ENCODE data around the gene CLEC4M.

- TF ChIP-seq, protein P1, sequence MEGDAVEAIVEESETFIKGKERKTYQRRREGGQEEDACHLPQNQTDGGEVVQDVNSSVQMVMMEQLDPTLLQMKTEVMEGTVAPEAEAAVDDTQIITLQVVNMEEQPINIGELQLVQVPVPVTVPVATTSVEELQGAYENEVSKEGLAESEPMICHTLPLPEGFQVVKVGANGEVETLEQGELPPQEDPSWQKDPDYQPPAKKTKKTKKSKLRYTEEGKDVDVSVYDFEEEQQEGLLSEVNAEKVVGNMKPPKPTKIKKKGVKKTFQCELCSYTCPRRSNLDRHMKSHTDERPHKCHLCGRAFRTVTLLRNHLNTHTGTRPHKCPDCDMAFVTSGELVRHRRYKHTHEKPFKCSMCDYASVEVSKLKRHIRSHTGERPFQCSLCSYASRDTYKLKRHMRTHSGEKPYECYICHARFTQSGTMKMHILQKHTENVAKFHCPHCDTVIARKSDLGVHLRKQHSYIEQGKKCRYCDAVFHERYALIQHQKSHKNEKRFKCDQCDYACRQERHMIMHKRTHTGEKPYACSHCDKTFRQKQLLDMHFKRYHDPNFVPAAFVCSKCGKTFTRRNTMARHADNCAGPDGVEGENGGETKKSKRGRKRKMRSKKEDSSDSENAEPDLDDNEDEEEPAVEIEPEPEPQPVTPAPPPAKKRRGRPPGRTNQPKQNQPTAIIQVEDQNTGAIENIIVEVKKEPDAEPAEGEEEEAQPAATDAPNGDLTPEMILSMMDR (optimal IDR thresholded peaks at IDR 0.05 in 1 of 3, IDR thresholded peaks at IDR 0.05 in 1 of 3, conservative IDR thresholded peaks at IDR 0.05 in 1 of 3; ENCODE audit: extremely low read depth in 1 of 3, insufficient read depth in 2 of 3, low read length in 3 of 3): no peak
- no peak for TF ChIP-seq EZH2 (IDR thresholded peaks at IDR 0.05; ENCODE audit: low read length)
These were observed 31.4 kb upstream of the CLEC4M start for GRCh38 chr19:7731615-7732014.
